NCI-H1417 treated with DMSO at 0.1 percent for 48 hours (cell line): ENCODE data around the gene GTF2F1.
"Not testable (repeated sequence)": the region's sequence is repeated elsewhere in the genome, so short reads cannot be mapped to it uniquely, and the experiment has no call there.

Experiments
- DNase-seq: peaks from one replicate; lab custom pipeline; 2025; lab: John Stamatoyannopoulos, UW

Gene GTF2F1

GRCh38 chr19:6393074-6393982 lies at the start of gene GTF2F1:
Gene GTF2F1 (minus strand): TSS chr19:6393164. CDS start chr19:6392995, 169 bp downstream.
- peak; percentile 92 for DNase-seq

GRCh38 chr19:6442087-6442688 lies 49.2 kb upstream of the GTF2F1 start:
- DNase-seq = no peak

DNA sequence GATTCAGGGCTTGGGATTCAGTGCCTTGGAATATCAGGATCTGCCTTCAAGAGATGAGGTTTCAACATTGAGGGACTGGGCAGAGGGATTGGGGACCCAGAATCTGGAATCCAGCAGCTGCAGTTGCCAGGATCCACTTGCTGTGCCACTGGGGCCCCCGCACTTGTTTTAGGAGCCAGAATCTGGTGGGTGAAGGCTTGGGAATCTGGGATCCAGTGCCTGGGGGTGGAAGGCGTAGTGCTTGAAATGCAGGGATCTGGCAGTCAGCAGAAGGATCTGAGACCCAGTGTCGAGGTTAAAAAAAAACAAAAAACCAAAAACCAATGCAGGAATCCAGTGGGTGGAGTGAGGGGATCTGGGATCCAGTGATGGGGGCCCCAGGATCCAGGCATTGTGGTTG lies 47.9 kb upstream of the GTF2F1 start:
- no peak for DNase-seq

GRCh38 chr19:6439743-6440142 lies 46.8 kb upstream of the GTF2F1 start:
- no peak for DNase-seq

DNA sequence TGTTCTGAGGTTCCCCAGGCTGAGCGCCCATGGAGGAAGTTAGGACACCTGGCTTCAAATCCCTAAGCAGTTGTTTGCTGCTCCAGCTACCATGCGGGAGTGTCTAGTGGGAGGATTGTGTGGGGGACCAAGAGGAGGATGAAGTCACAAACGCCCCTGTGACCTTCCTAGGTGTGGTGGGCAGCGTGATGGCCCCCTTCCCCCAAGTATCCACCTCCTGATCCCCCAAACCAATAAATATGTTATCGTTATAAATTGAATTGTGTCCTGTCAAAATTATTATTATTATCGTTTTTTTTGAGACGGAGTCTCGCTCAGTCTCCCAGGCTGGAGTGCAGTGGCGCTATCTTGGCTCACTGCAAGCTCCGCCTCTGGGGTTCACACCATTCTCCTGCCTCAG lies 40.7 kb upstream of the GTF2F1 start, which contains the start of gene SLC25A41:
SLC25A41 (minus strand) TSS at position 101 of the 400 bp plus-strand sequence; CDS start at position 31, 70 bp downstream.
- DNase-seq = no peak

DNA sequence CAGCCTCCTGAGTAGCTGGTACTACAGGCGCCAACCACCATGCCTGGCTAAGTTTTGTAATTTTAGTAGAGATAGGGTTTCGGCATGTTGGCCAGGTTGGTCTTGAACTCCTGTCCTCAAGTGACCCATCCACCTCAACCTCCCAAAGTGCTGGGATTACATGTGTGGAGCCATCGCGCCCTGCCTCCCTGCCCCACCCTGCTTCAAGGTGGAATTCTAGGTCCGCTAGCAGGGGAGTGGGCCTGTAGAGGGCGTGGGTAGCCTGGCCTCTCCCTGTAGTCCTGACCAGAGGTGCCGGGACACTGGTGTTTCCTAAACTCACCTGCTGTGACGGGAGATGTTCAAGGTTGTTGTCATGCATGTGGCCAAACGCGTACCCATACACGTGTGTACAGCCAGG lies 40.2 kb upstream of the GTF2F1 start:
- no peak for DNase-seq

GRCh38 chr19:6431891-6432290 lies 38.9 kb upstream of the GTF2F1 start:
- no peak for DNase-seq

GRCh38 chr19:6429419-6430221 lies 36.7 kb upstream of the GTF2F1 start:
- no peak for DNase-seq

DNA sequence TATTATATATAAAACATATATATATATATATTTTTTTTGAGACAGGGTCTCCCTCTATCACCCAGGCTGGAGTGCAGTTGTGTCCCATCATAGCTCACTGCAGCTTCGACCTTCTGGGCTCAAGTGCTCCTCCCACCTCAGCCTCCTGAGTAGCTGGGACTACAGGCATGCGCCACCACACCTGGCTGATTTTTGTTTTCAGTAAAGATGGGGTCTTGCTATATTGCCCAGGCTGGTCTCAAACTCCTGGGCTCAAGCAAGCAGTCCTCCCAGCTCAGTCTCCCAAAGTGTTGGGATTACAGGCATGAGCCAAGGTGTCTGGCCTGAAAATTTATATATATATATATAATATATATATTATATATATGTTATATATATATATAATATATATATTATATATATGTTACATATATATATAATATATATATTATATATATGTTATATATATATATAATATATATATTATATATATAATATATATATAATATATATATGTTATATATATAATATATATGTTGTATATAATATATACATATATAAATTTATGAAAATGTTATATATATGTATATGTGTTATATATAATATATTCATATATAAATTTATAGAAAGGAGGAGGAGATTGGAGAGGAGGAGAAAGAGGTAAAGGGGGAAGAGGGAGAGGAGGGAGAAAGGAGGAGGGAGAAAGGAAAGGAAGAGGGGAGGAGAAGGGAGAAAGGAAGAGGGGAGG lies 35.9 kb upstream of the GTF2F1 start:
- DNase-seq = not testable (repeated sequence)

DNA sequence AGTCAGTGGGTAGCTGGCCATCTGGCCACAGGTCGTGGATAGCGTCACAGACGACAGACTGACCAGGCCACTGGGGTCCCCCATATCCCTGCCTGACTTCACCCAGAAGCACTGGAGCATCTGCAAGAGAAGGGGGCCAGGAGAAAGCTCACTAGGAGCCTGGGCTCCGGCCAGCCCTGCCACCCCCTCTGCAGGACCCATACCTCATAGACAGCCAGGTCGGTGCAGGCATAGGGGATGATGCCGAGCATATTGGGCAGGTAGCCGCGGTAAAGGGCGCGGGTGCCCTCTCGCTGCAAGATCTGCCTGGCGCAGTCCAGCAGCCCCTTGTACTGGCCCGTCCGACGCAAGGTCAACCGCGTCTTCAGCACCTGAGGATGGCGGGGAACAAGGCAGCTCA lies 34.2 kb upstream of the GTF2F1 start:
- no peak for DNase-seq

- no peak for DNase-seq
Measured at GRCh38 chr19:6425732-6426620, 33.0 kb upstream of the GTF2F1 start.

GRCh38 chr19:6424939-6425731 lies 32.2 kb upstream of the GTF2F1 start:
- DNase-seq = peak; percentile 100

- no peak for DNase-seq
Measured at GRCh38 chr19:6424195-6424938, 31.4 kb upstream of the GTF2F1 start, which contains the start of gene KHSRP. Gene KHSRP (minus strand): TSS chr19:6424811. CDS start chr19:6424701, 110 bp downstream.

GRCh38 chr19:6423499-6424194 lies 30.7 kb upstream of the GTF2F1 start:
- no peak for DNase-seq

- no peak for DNase-seq
Measured at GRCh38 chr19:6421075-6422014, 28.4 kb upstream of the GTF2F1 start.

GRCh38 chr19:6418562-6418932 lies 25.6 kb upstream of the GTF2F1 start:
- no peak for DNase-seq
